ACC112 (cell line): ENCODE measurements around the gene LRIG2.
A peak's percentile ranks its signal among the peaks of the same experiment; 100 is the strongest.
"Not testable (repeated sequence)": the region's sequence is repeated elsewhere in the genome, so short reads cannot be mapped to it uniquely, and the experiment has no call there.

Experiments
- H2AFZ ChIP-seq: fragments of 200-600 bp; sonication (generic); one replicate; pipeline ENCODE4 v1.6.0; 2017; ENCODE audit warnings: antibody characterized with exemption, low read length; ENCODE audit not compliant: unreplicated experiment
- H3K27ac ChIP-seq: fragments of 200-600 bp; sonication (generic); 2 replicates; pipeline ENCODE4 v1.5.1; 2014; ENCODE audit warnings: low read depth, mild to moderate bottlenecking, antibody characterized with exemption, low read length, moderate library complexity
- H3K27me3 ChIP-seq: fragments of 200-600 bp; sonication (generic); 2 replicates; pipeline ENCODE4 v1.6.1; 2014; ENCODE audit warnings: mild to moderate bottlenecking, antibody characterized with exemption, low read length, moderate library complexity, mixed read lengths; ENCODE audit not compliant: insufficient read depth
- H3K36me3 ChIP-seq: fragments of 200-600 bp; sonication (generic); 2 replicates; pipeline ENCODE4 v1.6.1; 2016; ENCODE audit warnings: mild to moderate bottlenecking, antibody characterized with exemption, low read length, moderate library complexity, mixed read lengths; ENCODE audit not compliant: insufficient read depth
- H3K4me1 ChIP-seq: fragments of 200-600 bp; sonication (generic); one replicate; pipeline ENCODE4 v1.6.1; 2016; ENCODE audit warnings: low read length, mixed read lengths; ENCODE audit not compliant: insufficient read depth, unreplicated experiment, control insufficient read depth
- H3K4me3 ChIP-seq: fragments of 200-600 bp; sonication (generic); 2 replicates; pipeline ENCODE4 v1.5.1; 2014; ENCODE audit warnings: mild to moderate bottlenecking, low read depth, low read length
- H3K79me2 ChIP-seq: fragments of 200-600 bp; sonication (generic); one replicate; pipeline ENCODE4 v1.6.0; 2016; ENCODE audit warnings: low read length; ENCODE audit not compliant: control insufficient read depth, unreplicated experiment, insufficient read depth

LRIG2 gene

GRCh38 chr1:113040718-113041412 is 32.1 kb upstream of the LRIG2 start:
- Histone ChIP-seq H2AFZ (no peak overlapping the region), H3K4me3 (no peak overlapping the region), H3K4me1 (peaks cover 19% of the 10 kb centered on the region), H3K27ac (no peak overlapping the region), H3K36me3 (no peaks in the 10 kb centered on the region), H3K27me3 (no peaks in the 10 kb centered on the region), H3K79me2 (no peaks in the 10 kb centered on the region)

DNA sequence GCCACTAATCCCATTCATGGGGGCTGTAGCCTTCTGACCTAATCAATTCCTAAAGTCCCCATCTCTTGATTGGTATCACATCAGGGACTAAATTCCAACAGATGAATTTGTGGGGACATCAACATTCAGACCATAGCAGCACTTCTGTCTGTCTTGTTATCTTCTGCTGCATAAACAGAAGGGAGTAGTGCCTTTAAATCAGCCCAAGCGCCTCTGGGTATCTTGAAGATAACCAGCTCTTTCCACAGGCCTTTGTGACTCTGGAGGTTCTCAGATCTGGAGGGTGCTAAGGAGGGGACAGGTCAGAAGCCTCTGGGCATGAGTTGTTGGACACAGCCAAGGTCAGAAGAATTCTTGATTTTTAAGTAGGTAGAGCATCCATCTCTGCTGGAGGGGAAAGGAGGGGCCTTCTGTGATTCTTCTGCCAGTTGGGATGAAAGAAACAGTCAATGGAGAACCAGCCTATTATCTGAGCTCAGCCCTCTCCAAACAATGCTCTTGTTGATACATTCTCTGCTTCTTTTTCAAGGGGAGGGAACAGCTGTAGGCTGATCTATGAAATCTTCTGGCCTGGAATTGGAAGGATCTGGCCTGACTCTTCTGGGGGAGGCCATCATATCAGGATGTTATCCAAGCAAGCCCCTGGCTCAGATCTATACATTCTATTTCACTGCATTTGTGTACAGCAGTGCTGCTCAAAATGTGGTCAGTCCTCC is 31.3 kb upstream of the LRIG2 start:
- no peaks in the 10 kb centered on the region for H3K79me2 ChIP-seq
- no peak overlapping the region for H3K4me3 ChIP-seq
- H3K27ac ChIP-seq: no peak overlapping the region
- H3K27me3 ChIP-seq: no peaks in the 10 kb centered on the region
- peaks cover 19% of the 10 kb centered on the region for H3K4me1 ChIP-seq
- no peak overlapping the region for H2AFZ ChIP-seq
- no peaks in the 10 kb centered on the region for H3K36me3 ChIP-seq

GRCh38 chr1:113042285-113043143 is 30.5 kb upstream of the LRIG2 start:
- Histone ChIP-seq H3K27ac (peak overlapping the region; percentile 51), H3K4me1 (peaks cover 19% of the 10 kb centered on the region), H3K4me3 (0 out of 2 replicates have a peak overlapping the region, but pooled peaks have one; percentile 24), H2AFZ (no peak overlapping the region), H3K27me3 (no peaks in the 10 kb centered on the region), H3K79me2 (no peaks in the 10 kb centered on the region), H3K36me3 (no peaks in the 10 kb centered on the region)

GRCh38 chr1:113043144-113043488 is 29.9 kb upstream of the LRIG2 start:
- H3K4me3 ChIP-seq: 0 out of 2 replicates have a peak overlapping the region, but pooled peaks have one; percentile 24
- H3K4me1 ChIP-seq: peaks cover 19% of the 10 kb centered on the region
- not testable (repeated sequence) for H3K27me3 ChIP-seq, H3K79me2 ChIP-seq, H2AFZ ChIP-seq, H3K36me3 ChIP-seq
- H3K27ac ChIP-seq: peak overlapping the region; percentile 51

GRCh38 chr1:113046569-113046968 is 26.4 kb upstream of the LRIG2 start:
- Histone ChIP-seq H2AFZ (no peak overlapping the region), H3K27me3 (no peaks in the 10 kb centered on the region), H3K4me3 (no peak overlapping the region), H3K79me2 (no peaks in the 10 kb centered on the region), H3K27ac (no peak overlapping the region), H3K4me1 (peaks cover 19% of the 10 kb centered on the region), H3K36me3 (no peaks in the 10 kb centered on the region)

DNA sequence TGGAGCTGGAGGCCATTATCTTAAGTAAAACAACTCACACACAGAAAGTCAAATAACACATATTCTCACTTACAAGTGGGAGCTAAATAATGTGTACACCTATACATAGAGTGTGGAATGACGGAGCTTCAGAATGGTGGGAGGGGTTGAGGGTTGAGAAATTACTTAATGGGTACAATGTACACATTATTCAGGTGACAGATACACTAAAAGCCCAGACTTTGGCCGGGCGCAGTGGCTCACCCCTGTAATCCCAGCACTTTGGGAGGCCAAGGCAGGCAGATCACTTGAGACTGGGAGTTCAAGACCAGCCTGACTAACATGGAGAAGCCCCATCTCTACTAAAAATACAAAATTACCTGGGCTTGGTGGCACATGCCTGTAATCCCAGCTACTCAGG is 24.9 kb upstream of the LRIG2 start:
- Histone ChIP-seq H3K36me3 (no peaks in the 10 kb centered on the region), H3K79me2 (no peaks in the 10 kb centered on the region), H3K4me3 (no peak overlapping the region), H3K27ac (no peak overlapping the region), H3K27me3 (no peaks in the 10 kb centered on the region), H2AFZ (no peak overlapping the region), H3K4me1 (peaks cover 8% of the 10 kb centered on the region)

GRCh38 chr1:113053344-113054126 is 19.5 kb upstream of the LRIG2 start:
- Histone ChIP-seq H3K27me3 (no peaks in the 10 kb centered on the region), H3K79me2 (no peaks in the 10 kb centered on the region), H3K27ac (no peak overlapping the region), H3K4me3 (no peak overlapping the region), H3K36me3 (no peaks in the 10 kb centered on the region), H2AFZ (no peak overlapping the region), H3K4me1 (no peaks in the 10 kb centered on the region)

GRCh38 chr1:113055570-113055969 is 17.4 kb upstream of the LRIG2 start:
- Histone ChIP-seq H3K27ac (no peak overlapping the region), H3K4me1 (no peaks in the 10 kb centered on the region), H3K27me3 (no peaks in the 10 kb centered on the region), H3K4me3 (no peak overlapping the region), H3K36me3 (no peaks in the 10 kb centered on the region), H3K79me2 (no peaks in the 10 kb centered on the region), H2AFZ (no peak overlapping the region)

GRCh38 chr1:113057006-113057405 is 16.0 kb upstream of the LRIG2 start:
- Histone ChIP-seq H3K27ac (no peak overlapping the region), H3K4me3 (no peak overlapping the region), H3K36me3 (no peaks in the 10 kb centered on the region), H2AFZ (no peak overlapping the region), H3K4me1 (no peaks in the 10 kb centered on the region), H3K79me2 (no peaks in the 10 kb centered on the region), H3K27me3 (no peaks in the 10 kb centered on the region)
